LNCaP clone FGC (cell line): ENCODE data around the gene DEDD.

Experiments used
- DNase-seq: peaks from one replicate; pipeline ENCODE4 v3.0.0-alpha.2; 2011; ENCODE audit warnings: low read depth
- H3K4me3 ChIP-seq: 2 replicates; pipeline ENCODE4 v1.5.1; 2011; ENCODE audit warnings: mild to moderate bottlenecking, low read depth, low read length, control low read depth
- CTCF ChIP-seq: IDR thresholded peaks from 2 replicates; pipeline ENCODE4 v1.5.1; 2012; ENCODE audit warnings: mild to moderate bottlenecking; ENCODE audit not compliant: control insufficient read depth, insufficient read depth; ENCODE audit errors: extremely low read depth

The DEDD gene

GRCh38 chr1:161163793-161164192 is 31.3 kb upstream of the DEDD start:
- no peak for DNase-seq
- TF ChIP-seq CTCF = no peak

GRCh38 chr1:161162806-161163205 is 30.3 kb upstream of the DEDD start:
- TF ChIP-seq CTCF = no peak
- no peak for DNase-seq
- no peak overlapping the region for H3K4me3 ChIP-seq

More at GRCh38 chr1:161163793-161164192, 31.3 kb upstream of the DEDD start:
- H3K4me3 ChIP-seq = no peak overlapping the region

- no peak overlapping the region for H3K4me3 ChIP-seq
- no peak for TF ChIP-seq CTCF
- DNase-seq = no peak
Observed at GRCh38 chr1:161162052-161162451, 29.6 kb upstream of the DEDD start.

GRCh38 chr1:161161652-161162051 is 29.2 kb upstream of the DEDD start:
- TF ChIP-seq CTCF = no peak
- DNase-seq = no peak
- no peak overlapping the region for H3K4me3 ChIP-seq

- no peak for TF ChIP-seq CTCF
- no peak overlapping the region for H3K4me3 ChIP-seq
- no peak for DNase-seq
Observed at GRCh38 chr1:161160671-161161145, 28.2 kb upstream of the DEDD start.

- H3K4me3 ChIP-seq = peak overlapping the region; percentile 93
- no peak for TF ChIP-seq CTCF
- no peak for DNase-seq
Observed at GRCh38 chr1:161159913-161160243, 27.4 kb upstream of the DEDD start.

GRCh38 chr1:161159087-161159912 is 26.8 kb upstream of the DEDD start, which contains the start of gene USP21:
Gene USP21, plus strand, starts transcription at chr1:161159500. Its CDS starts 1,141 bp downstream, at chr1:161160641.
- peak; percentile 28; the same call in 1 of the 2 replicates for TF ChIP-seq CTCF
- no peak for DNase-seq
- peak within 1 kb of the TSS; percentile 93 for H3K4me3 ChIP-seq
